CD14-positive monocyte (primary cell): ENCODE data around the gene CCNL1. TPM values are rescaled to one million over a fixed set of nuclear protein-coding genes. Genes with fewer than 3 reads are reported as not detected.
A peak's percentile ranks its signal among the peaks of the same experiment; 100 is the strongest.

Source experiments
- DNase-seq, 3 donors: peaks; one replicate each; pipeline ENCODE4 v3.0.0-alpha.2; 2011 to 2022
- H2AFZ ChIP-seq: 2 replicates; pipeline ENCODE4 v1.6.0; 2012; ENCODE audit warnings: mild to moderate bottlenecking, low read depth, low read length, inconsistent platforms; ENCODE audit not compliant: insufficient read depth, poor library complexity, severe bottlenecking
- H3K27ac ChIP-seq, 2 donors: 1 replicate in 1 of 2; 2 replicates in 1 of 2; pipeline ENCODE4 v1.5.1; 2012 to 2013; ENCODE audit warnings: low read length in 2 of 2, control low read depth in 1 of 2, inconsistent platforms in 1 of 2, low read depth in 1 of 2, mild to moderate bottlenecking in 1 of 2
- H3K27me3 ChIP-seq, 2 donors: one replicate each; pipeline versions ENCODE4 v1.6.0 to v1.6.1; 2011 to 2013; ENCODE audit warnings: low read length in 2 of 2; ENCODE audit not compliant: control insufficient read depth in 2 of 2, insufficient read depth in 2 of 2
- H3K36me3 ChIP-seq, 2 donors: replicated peaks in 1 of 2; 1 replicate in 1 of 2; 2 replicates in 1 of 2; pipeline versions ENCODE4 v1.5.1 to v1.6.1; 2012 to 2013; ENCODE audit warnings: low read length in 2 of 2, control low read depth in 1 of 2, inconsistent platforms in 1 of 2, mild to moderate bottlenecking in 1 of 2; ENCODE audit not compliant: insufficient read depth in 2 of 2, control insufficient read depth in 1 of 2
- H3K4me1 ChIP-seq, 2 donors: 1 replicate in 1 of 2; 2 replicates in 1 of 2; pipeline versions ENCODE4 v1.5.1 to v1.6.1; 2012 to 2013; ENCODE audit warnings: low read length in 2 of 2, control low read depth in 1 of 2, inconsistent platforms in 1 of 2, mild to moderate bottlenecking in 1 of 2, moderate library complexity in 1 of 2; ENCODE audit not compliant: insufficient read depth in 2 of 2, control insufficient read depth in 1 of 2
- H3K4me2 ChIP-seq: replicated peaks from 2 replicates; pipeline ENCODE3; 2012; ENCODE audit warnings: low read length, moderate library complexity, mild to moderate bottlenecking; ENCODE audit not compliant: poor library complexity, severe bottlenecking; ENCODE audit errors: extremely low read depth
- H3K4me3 ChIP-seq, 3 experiments: fragments of 200-600 bp in 1 of 3; sonication (generic) in 1 of 3; replicated peaks in 1 of 3; 1 replicate in 2 of 3; 2 replicates in 1 of 3; pipeline ENCODE4 v1.5.1; 2011 to 2013; ENCODE audit warnings: low read length in 3 of 3, mild to moderate bottlenecking in 3 of 3, control low read depth in 2 of 3, low read depth in 2 of 3, inconsistent platforms in 1 of 3, moderate library complexity in 1 of 3
- H3K79me2 ChIP-seq: 2 replicates; pipeline ENCODE4 v1.6.0; 2012; ENCODE audit warnings: mild to moderate bottlenecking, control low read depth, inconsistent platforms, low read length, moderate library complexity; ENCODE audit not compliant: insufficient read depth
- H3K9ac ChIP-seq: 2 replicates; pipeline ENCODE4 v1.6.0; 2017; ENCODE audit warnings: low read length, mild to moderate bottlenecking; ENCODE audit not compliant: insufficient read depth, poor library complexity, severe bottlenecking
- H3K9me3 ChIP-seq, 2 donors: replicated peaks in 1 of 2; 1 replicate in 1 of 2; 2 replicates in 1 of 2; pipeline versions ENCODE4 v1.5.1 to v1.6.1; 2012 to 2013; ENCODE audit warnings: low read length in 2 of 2, control low read depth in 1 of 2; ENCODE audit not compliant: control insufficient read depth in 1 of 2, insufficient read depth in 1 of 2
- H4K20me1 ChIP-seq: 2 replicates; pipeline ENCODE4 v1.6.0; 2012; ENCODE audit warnings: mild to moderate bottlenecking, low read length, control low read depth, moderate library complexity; ENCODE audit not compliant: insufficient read depth
- H3K27ac Mint-ChIP-seq, 7 donors: one replicate each; pipeline ENCODE4 v1.8.0; 2020; ENCODE audit warnings: mild to moderate bottlenecking in 7 of 7, mixed read lengths in 7 of 7, moderate library complexity in 6 of 7, inconsistent platforms in 2 of 7
- H3K27me3 Mint-ChIP-seq, 3 donors: one replicate each; pipeline ENCODE4 v1.8.0; 2021 to 2022; ENCODE audit warnings: low read depth in 3 of 3, mild to moderate bottlenecking in 3 of 3, mixed read lengths in 3 of 3, moderate library complexity in 3 of 3, inconsistent platforms in 1 of 3
- H3K36me3 Mint-ChIP-seq, 2 donors: one replicate each; pipeline ENCODE4 v1.8.0; 2020; ENCODE audit warnings: mixed read lengths in 2 of 2, inconsistent platforms in 1 of 2, mild to moderate bottlenecking in 1 of 2
- H3K4me1 Mint-ChIP-seq: one replicate; pipeline ENCODE4 v1.8.0; 2020; ENCODE audit warnings: mild to moderate bottlenecking, mixed read lengths
- H3K4me3 Mint-ChIP-seq, 2 donors: one replicate each; pipeline ENCODE4 v1.8.0; 2020; ENCODE audit warnings: mild to moderate bottlenecking in 2 of 2, mixed read lengths in 2 of 2, moderate library complexity in 1 of 2
- H3K9me3 Mint-ChIP-seq, 7 donors: one replicate each; pipeline ENCODE4 v1.8.0; 2020 to 2022; ENCODE audit warnings: mixed read lengths in 7 of 7, mild to moderate bottlenecking in 6 of 7, moderate library complexity in 6 of 7, inconsistent platforms in 2 of 7
- CTCF ChIP-seq: fragments of 200-600 bp; IDR thresholded peaks from one replicate; pipeline ENCODE4 v1.8.0; 2022; ENCODE audit warnings: antibody characterized with exemption, mild to moderate bottlenecking
- WGBS: methylation state at CpG from one replicate; pipeline ENCODE4 v1.1.5; 2013; ENCODE audit warnings: missing lambda C conversion rate; ENCODE audit not compliant: insufficient coverage; 5-methylcytosine and 5-hydroxymethylcytosine counted together
- intact Hi-C, 2 donors: fragments of 100-400 bp; cut with micrococcal nuclease; formaldehyde crosslinking; loops; one replicate each; pipeline versions ENCODE4 v1.15.0 to v1.15.1; 2023
- polyA plus RNA-seq, 3 donors: library from polyadenylated mRNA; depleted of rRNA in 1 of 3; unstranded in 2 of 3; stranded (reverse) in 1 of 3; fragments of 300-500 nt in 2 of 3; fragments of >200 nt in 1 of 3; fragmentation: Illumina TruSeq in 2 of 3; gene quantifications; 1 replicate in 2 of 3; 2 replicates in 1 of 3; pipeline ENCODE4 v1.2.3, GENCODE V29; 2012 to 2021

The CCNL1 gene
- polyA plus RNA-seq, 3 donors: 32.0 to 751 (median 42.3) TPM

GRCh38 chr3:157182879-157183278 is 22.9 kb upstream of the CCNL1 start:
- intact Hi-C loops: no loop called here
- 100% methylated on average over 1 of the region's 3 CpGs for WGBS
- Mint-ChIP-seq H3K27ac (peak overlapping the region in 1 of 7 donors; percentile 11), H3K4me1 (peaks cover 4% of the 10 kb centered on the region), H3K27me3 (no peaks in the 10 kb centered on the region), H3K4me3 (no peak overlapping the region), H3K36me3 (peaks cover 28 to 31% of the 10 kb centered on the region in 2 donors), H3K9me3 (peaks cover 29 to 50% (median 37%) of the 10 kb centered on the region in 7 donors)
- no peak for DNase-seq
- Histone ChIP-seq H3K27ac (no peak overlapping the region), H3K79me2 (no peaks in the 10 kb centered on the region), H3K9me3 (peaks cover 24 to 37% of the 10 kb centered on the region in 2 donors), H3K4me3 (no peak overlapping the region), H3K27me3 (no peaks in the 10 kb centered on the region), H3K9ac (no peak overlapping the region), H3K4me2 (no peak overlapping the region), H4K20me1 (no peaks in the 10 kb centered on the region), H2AFZ (no peak overlapping the region), H3K36me3 (peaks cover 0 to 14% of the 10 kb centered on the region in 2 donors), H3K4me1 (no peaks in the 10 kb centered on the region)
- no peak for TF ChIP-seq CTCF

GRCh38 chr3:157180262-157180661 is 20.3 kb upstream of the CCNL1 start:
- Histone ChIP-seq H3K9me3 (peaks cover 0 to 17% of the 10 kb centered on the region in 2 donors), H3K4me1 (peaks cover 8 to 12% of the 10 kb centered on the region in 2 donors), H3K36me3 (peaks cover 0 to 3% of the 10 kb centered on the region in 2 donors), H3K4me2 (no peak overlapping the region), H3K9ac (no peak overlapping the region), H2AFZ (no peak overlapping the region), H3K4me3 (no peak overlapping the region), H3K27me3 (no peaks in the 10 kb centered on the region), H3K27ac (no peak overlapping the region), H4K20me1 (no peaks in the 10 kb centered on the region), H3K79me2 (peaks cover 20% of the 10 kb centered on the region)
- intact Hi-C loops: no loop called here
- H3K4me3 Mint-ChIP-seq: no peak overlapping the region
- H3K36me3 Mint-ChIP-seq: peaks cover 22 to 28% of the 10 kb centered on the region in 2 donors
- H3K4me1 Mint-ChIP-seq: peaks cover 17% of the 10 kb centered on the region
- no peak for DNase-seq
- H3K27ac Mint-ChIP-seq: no peak overlapping the region
- H3K9me3 Mint-ChIP-seq: peaks cover 9 to 27% (median 13%) of the 10 kb centered on the region in 7 donors
- no peaks in the 10 kb centered on the region for H3K27me3 Mint-ChIP-seq
- no peak for TF ChIP-seq CTCF
- WGBS: 100% methylated on average over 1 of the region's 2 CpGs
